ENCODE data around the gene PRKAR2A.
"Not testable (repeated sequence)": the region's sequence is repeated elsewhere in the genome, so short reads cannot be mapped to it uniquely, and the experiment has no call there.

Gene PRKAR2A

DNA sequence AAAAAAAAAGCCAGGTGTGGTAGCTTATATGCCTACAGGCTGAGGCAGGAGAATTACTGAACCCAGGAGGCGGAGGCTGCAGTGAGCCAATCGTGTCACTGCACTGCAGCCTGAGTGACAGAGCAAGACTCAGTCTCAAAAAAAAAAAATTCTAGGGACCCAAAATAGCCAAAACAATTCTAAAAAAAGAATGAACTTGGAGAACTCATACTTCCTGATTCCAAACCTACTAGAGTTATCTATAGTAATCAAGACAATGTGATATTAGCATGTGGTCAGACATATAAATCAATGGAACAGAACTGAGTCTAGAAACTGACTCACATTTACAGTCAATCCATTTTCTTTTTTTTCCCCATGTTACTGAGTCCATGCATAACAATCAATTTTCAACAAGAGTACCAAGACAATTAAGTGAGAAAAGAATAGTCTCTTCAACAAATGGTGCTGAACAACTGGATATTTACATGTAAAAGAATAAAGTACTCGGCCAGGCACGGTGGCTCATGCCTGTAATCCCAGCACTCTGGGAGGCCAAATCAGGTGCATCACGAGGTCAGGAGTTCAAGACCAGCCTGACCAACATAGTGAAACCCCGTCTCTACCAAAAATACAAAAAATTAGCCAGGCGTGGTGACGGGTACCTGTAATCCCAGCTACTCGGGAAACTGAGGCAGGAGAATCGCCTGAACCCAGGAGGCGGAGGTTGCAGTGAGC lies 11.9 kb downstream of the PRKAR2A start:
- no peak for DNase-seq (ENCODE audit: low read depth in 2 of 2)

GRCh38 chr3:48832684-48833083 lies 15.0 kb downstream of the PRKAR2A start:
- no peak for DNase-seq (ENCODE audit: low read depth in 2 of 2)

DNA sequence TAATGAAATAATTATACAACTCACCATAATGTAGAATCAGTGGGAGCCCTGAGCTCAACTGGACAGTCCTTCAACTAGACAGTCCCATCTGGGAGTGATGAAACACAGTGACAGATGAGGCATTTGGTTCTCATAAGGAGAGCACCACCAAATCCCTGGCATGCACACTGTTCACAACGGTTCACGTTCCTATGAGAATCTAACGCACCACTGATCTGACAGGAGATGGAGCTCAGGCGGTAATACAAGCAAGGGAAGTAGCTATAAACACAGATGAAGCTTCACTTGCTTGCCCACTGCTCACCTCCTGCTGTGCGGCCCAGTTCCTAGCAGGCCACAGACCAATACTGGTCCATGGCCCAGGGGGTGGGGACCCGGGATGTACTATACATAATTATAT lies 17.0 kb downstream of the PRKAR2A start:
- DNase-seq (ENCODE audit: low read depth in 2 of 2) = no peak

GRCh38 chr3:48829525-48829924 lies 18.1 kb downstream of the PRKAR2A start:
- DNase-seq (ENCODE audit: low read depth in 2 of 2) = not testable (repeated sequence)

DNA sequence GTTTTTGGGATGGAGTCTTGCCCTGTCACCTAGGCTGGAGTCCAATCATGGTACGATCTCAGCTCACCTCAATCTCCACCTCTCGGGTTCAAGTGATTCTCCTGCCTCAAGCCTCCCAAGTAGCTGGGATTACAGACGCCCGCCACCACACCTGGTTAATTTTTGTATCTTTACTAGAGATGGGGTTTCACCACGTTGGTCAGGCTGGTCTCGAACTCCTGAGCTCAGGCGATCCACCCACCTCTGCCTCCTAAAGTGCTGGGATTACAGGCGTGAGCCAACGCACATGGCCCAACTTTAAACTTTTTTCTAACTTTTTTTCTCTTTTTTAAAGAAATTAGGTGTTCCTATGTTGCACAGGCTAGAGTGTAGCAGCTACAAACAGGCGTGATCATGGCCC lies 19.8 kb downstream of the PRKAR2A start:
- DNase-seq (ENCODE audit: low read depth in 2 of 2) = not testable (repeated sequence)

- DNase-seq (ENCODE audit: low read depth in 2 of 2) = no peak
Observed at GRCh38 chr3:48826451-48826850, 21.2 kb downstream of the PRKAR2A start.

DNA sequence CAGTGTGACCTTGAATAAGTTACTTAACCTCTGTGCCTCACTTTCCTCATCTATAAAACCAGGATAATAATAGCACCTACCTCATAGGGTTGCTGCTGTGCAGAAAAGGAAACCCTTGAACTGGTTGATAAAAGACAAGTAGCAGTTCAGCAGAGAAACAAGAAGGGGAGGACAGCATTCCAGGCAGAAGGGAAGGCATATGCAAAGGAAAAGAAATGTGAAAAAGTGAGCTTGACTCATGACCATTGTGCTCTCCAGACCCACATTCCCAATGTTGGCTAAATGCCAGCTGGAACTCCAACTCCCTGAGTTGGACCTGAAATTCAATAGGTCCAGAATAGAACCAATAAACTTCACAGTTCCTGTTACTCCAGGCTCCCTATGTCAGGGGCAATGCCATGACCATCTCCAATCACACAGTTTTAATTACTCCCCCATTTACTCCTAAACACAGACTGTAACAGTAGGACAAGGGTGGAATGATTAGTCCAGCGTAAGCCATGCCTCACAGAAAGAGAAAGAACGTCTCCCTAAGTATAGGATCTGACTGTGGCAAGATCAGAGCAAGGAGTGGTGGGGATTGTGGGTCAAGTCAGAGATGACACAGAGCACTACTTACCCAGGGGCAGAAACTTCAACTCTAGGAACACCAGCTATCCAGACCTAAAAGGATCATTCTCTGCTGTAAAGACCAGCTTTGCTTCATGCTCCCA lies 26.9 kb downstream of the PRKAR2A start:
- no peak for DNase-seq (ENCODE audit: low read depth in 2 of 2)

GRCh38 chr3:48819234-48820221 lies 28.1 kb downstream of the PRKAR2A start:
- no peak for DNase-seq (ENCODE audit: low read depth in 2 of 2)

DNA sequence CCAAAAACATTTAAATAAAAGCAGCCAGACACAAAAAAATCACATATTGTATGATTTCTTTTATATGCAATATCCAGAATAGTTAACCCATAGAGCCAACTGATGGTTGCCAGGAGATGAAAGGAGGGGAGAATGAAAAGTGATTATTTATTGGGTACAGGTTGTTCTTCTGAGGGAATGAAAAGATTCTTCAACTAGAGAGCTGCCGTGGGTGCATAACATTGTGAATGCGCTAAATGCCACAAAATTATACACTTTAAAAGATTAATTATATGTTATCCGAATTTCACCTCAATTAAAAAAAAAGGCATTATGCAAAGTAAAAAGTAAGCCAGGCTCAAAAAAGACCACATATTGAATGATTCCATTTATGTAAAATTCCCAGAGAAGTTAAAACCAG lies 36.1 kb downstream of the PRKAR2A start:
- no peak for DNase-seq (ENCODE audit: low read depth in 2 of 2)

DNA sequence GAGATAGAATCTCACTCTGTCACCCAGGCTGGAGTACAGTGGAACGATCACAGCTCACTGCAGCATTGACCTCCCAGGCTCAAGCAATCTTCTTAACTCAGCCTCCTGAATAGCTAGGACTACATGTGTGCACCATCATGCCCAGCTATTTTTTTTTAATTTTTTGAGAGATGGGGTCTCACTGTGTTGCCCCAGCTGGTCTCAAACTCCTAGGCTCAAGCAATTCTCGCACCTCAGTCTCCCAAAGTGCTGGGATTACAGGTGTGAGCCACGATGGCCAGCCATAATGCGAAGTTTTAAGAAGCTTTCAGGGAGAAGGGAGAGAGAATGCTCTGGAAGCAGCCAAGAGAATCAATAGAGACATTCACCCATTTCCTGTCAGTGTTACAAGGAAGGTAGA lies 42.7 kb downstream of the PRKAR2A start:
- DNase-seq (ENCODE audit: low read depth in 2 of 2) = no peak

DNA sequence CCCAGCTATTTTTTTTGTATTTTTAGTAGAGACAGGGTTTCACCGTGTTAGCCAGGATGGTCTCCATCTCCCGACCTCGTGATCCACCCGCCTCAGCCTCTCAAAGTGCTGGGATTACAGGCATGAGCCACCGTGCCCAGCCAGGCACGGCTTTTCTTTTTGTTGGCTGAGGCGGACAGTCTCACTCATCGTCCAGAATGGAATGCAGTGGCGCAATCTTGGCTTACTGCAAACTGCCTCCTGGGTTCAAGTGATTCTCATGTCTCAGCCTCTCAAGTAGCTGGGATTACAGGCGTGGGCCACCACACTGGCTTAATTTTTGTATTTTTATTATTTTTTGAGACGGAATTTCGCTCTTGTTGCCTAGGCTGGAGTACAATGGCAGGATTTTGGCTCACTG lies 46.8 kb downstream of the PRKAR2A start:
- DNase-seq (ENCODE audit: low read depth in 2 of 2) = not testable (repeated sequence)

DNA sequence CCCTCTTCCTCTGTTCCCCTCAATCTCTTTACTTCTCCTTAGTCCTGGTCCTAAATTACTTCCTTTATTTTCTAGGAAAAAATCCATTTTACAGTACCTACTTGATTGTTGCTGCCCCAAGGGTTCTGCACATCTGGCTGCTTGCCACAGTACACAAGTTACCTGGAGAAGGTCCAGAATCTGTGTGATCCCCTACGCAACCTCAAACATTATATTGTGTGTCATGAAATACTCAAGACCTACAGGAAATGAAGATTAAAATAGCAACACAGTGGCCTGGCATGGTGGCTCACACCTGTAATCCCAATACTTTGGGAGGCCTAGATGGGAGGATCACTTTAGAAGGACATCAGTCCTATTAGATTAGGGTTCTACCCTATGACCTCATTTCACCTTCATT lies 48.7 kb downstream of the PRKAR2A start:
- DNase-seq (ENCODE audit: low read depth in 2 of 2) = no peak

GRCh38 chr3:48797626-48798025 lies 50.0 kb downstream of the PRKAR2A start:
- DNase-seq (ENCODE audit: low read depth in 2 of 2) = no peak

GRCh38 chr3:48795997-48796732 lies 51.5 kb downstream of the PRKAR2A start:
- DNase-seq (ENCODE audit: low read depth in 2 of 2) = no peak

DNA sequence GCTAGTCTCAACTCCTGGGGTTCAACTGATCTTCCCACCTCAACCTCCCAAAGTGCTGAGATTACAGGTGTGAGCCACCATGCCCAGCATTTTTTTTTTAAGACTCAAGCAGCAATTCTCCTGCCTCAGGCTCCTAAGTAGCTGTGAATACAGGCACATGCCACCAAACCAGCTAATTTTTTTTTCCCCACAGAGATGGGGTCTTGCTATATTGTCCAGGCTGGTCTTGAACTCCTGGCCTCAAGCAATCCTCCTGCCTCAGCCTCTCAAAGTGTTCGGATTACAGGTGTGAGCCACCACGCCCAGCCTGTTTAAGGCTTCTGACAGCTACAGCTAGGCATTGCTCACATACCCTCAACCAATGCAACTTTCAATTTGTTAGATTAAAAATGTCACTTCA lies 54.2 kb downstream of the PRKAR2A start:
- DNase-seq (ENCODE audit: low read depth in 2 of 2) = not testable (repeated sequence)

DNA sequence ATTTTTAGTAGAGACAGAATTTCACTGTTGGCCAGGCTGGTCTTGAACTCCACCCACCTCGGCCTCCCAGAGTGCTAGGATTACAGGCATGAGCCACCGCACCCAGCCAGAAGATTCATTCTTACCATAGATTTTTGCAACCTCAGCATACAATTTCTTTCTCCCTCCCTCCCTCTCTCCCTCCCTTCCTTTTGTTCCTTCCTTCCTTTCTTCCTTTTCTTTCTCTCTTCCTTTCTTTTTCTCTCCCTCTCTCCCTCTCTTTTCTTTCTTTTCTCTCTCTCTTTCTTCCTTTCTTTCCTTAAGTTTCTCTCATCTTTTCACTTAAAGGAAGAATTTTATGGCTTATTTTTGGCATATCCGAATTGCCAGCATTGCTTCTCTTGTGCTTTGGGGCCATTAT lies 58.0 kb downstream of the PRKAR2A start:
- no peak for DNase-seq (ENCODE audit: low read depth in 2 of 2)

GRCh38 chr3:48788544-48789162 lies 59.0 kb downstream of the PRKAR2A start:
- DNase-seq (ENCODE audit: low read depth in 2 of 2) = no peak

DNA sequence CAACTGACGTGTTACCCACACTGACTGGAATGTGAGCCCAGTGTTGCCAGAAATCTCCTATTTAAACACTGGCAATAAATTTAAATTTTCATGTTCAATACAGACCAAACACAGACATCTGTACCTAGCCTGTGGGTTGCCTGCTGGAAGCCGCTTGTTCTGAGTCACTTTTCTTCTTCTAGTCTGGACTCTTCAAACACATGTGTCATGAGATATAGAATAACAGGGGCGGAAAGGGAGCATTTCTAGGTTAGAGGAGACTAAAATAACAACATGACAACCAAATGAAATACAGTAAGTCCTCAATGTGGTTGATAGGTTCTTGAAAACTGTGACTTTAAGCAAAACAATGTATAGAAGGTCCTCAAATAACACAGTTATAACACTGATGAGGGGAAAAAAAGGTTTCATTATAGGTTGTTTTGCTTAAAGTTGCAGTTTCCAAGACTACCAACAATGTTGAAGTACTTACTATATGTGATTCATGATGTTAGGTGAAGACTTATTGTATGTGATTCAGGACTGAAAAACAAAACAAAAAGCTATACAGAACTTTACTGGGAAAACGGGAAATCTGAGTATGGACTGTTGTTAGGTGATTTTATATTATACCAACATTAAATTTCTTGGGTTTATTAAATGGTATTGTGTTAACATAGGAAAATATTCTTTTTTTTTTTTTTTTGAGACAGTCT lies 63.1 kb downstream of the PRKAR2A start:
- no peak for DNase-seq (ENCODE audit: low read depth in 2 of 2)

GRCh38 chr3:48783304-48783703 lies 64.4 kb downstream of the PRKAR2A start:
- no peak for DNase-seq (ENCODE audit: low read depth in 2 of 2)

DNA sequence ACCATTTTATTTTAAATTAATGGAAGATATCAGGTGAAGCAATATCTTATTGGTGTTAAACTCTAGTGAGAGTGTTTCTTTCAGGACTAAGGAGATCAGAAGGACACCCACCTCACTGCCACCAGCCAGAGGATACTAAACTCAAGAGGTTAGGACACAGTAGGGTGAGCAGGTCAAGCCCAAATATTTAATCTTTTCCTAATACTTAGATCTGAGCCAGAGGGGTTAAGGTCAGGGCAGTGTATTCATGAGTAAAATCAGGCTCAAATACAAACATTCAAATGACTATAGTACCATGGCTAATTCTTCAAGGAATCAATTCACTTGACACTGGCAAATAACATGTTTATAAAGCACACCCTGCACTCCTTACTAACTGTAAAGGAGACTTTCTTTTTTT lies 65.6 kb downstream of the PRKAR2A start:
- no peak for DNase-seq (ENCODE audit: low read depth in 2 of 2)

Data from stimulated activated CD8-positive, alpha-beta memory T cell treated with anti-CD3 and anti-CD28 coated beads, Interleukin-15, amount 100 ng/mL, for 4 hours (primary cell).